H1 (cell line): ENCODE data around the gene LGALS4. TPM values are rescaled to one million over a fixed set of nuclear protein-coding genes. Genes with fewer than 3 reads are reported as not detected.
A peak's percentile ranks its signal among the peaks of the same experiment; 100 is the strongest.

Experiments
- CTCF ChIA-PET: fragments of 300-600 bp; sonication (Branson Sonifier 250); formaldehyde crosslinking; loops from one replicate; lab custom pipeline; 2021; ENCODE audit not compliant: partially characterized antibody; lab: Charles Lee
- POLR2A ChIA-PET: fragments of 300-600 bp; sonication (Branson Sonifier 250); formaldehyde crosslinking; loops from one replicate; lab custom pipeline; 2021; ENCODE audit warnings: inconsistent platforms; ENCODE audit not compliant: partially characterized antibody; lab: Charles Lee
- DNase-seq, 2 experiments: peaks; one replicate each; pipeline versions ENCODE4 v3.0.0 to v3.0.0-alpha.2; 2010 to 2022; ENCODE audit warnings: low spot score in 2 of 2, low read depth in 1 of 2, mixed read lengths in 1 of 2
- FAIRE-seq: peaks from 2 replicates; lab custom pipeline; 2011; peaks lifted over from hg19 to GRCh38; lab: Jason Lieb, UNC
- H2AFZ ChIP-seq: 2 replicates; pipeline ENCODE4 v1.8.1; 2012; ENCODE audit warnings: low read length, inconsistent platforms
- H2AK5ac ChIP-seq: 2 replicates; pipeline ENCODE4 v1.6.1; 2013; ENCODE audit warnings: low read depth, low read length
- H2BK120ac ChIP-seq: replicated peaks from 2 replicates; pipeline ENCODE3; 2013; ENCODE audit warnings: low read depth, low read length, inconsistent platforms
- H2BK12ac ChIP-seq: 2 replicates; pipeline ENCODE4 v1.6.1; 2013; ENCODE audit warnings: low read depth, low read length
- H2BK15ac ChIP-seq: 2 replicates; pipeline ENCODE4 v1.6.1; 2013; ENCODE audit warnings: low read length
- H2BK20ac ChIP-seq: 2 replicates; pipeline ENCODE4 v1.6.1; 2013; ENCODE audit warnings: low read length
- H2BK5ac ChIP-seq: 2 replicates; pipeline ENCODE4 v1.6.1; 2013; ENCODE audit warnings: low read depth, low read length
- H3K14ac ChIP-seq: 2 replicates; pipeline ENCODE4 v1.6.1; 2013; ENCODE audit warnings: inconsistent platforms; ENCODE audit not compliant: insufficient read length
- H3K18ac ChIP-seq: 2 replicates; pipeline ENCODE4 v1.6.1; 2013; ENCODE audit warnings: low read length; ENCODE audit errors: extremely low read depth
- H3K23ac ChIP-seq: 2 replicates; pipeline ENCODE4 v1.6.1; 2013; ENCODE audit warnings: inconsistent platforms; ENCODE audit not compliant: insufficient read length
- H3K23me2 ChIP-seq: 2 replicates; pipeline ENCODE4 v1.6.1; 2013; ENCODE audit warnings: low read depth, low read length
- H3K27ac ChIP-seq: 2 replicates; pipeline ENCODE4 v1.6.1; 2011; ENCODE audit warnings: low read depth, low read length, inconsistent platforms
- H3K27me3 ChIP-seq, 4 experiments: replicated peaks in 1 of 4; 1 replicate in 1 of 4; 2 replicates in 3 of 4; pipeline versions ENCODE4 v1.6.1 to v1.8.1; 2011 to 2013; ENCODE audit warnings: low read length in 3 of 4, mild to moderate bottlenecking in 3 of 4, inconsistent platforms in 2 of 4, mixed read lengths in 2 of 4, moderate library complexity in 1 of 4; ENCODE audit not compliant: control insufficient read depth in 3 of 4, insufficient read depth in 3 of 4; ENCODE audit errors: extremely low read depth in 1 of 4
- H3K36me3 ChIP-seq, 4 experiments: 2 replicates each; pipeline versions ENCODE4 v1.6.1 to v1.8.1; 2011 to 2013; ENCODE audit warnings: mild to moderate bottlenecking in 4 of 4, low read length in 3 of 4, moderate library complexity in 2 of 4, control low read depth in 1 of 4, inconsistent platforms in 1 of 4; ENCODE audit not compliant: insufficient read depth in 4 of 4, control insufficient read depth in 2 of 4
- H3K4ac ChIP-seq: replicated peaks from 2 replicates; pipeline ENCODE3; 2013; ENCODE audit warnings: low read length, low read depth, mixed read lengths, inconsistent platforms; ENCODE audit not compliant: insufficient read length
- H3K4me1 ChIP-seq, 4 experiments: replicated peaks in 1 of 4; 1 replicate in 1 of 4; 2 replicates in 3 of 4; pipeline versions ENCODE4 v1.6.1 to v1.8.1; 2011 to 2013; ENCODE audit warnings: low read length in 3 of 4, inconsistent platforms in 2 of 4, mixed read lengths in 1 of 4; ENCODE audit not compliant: insufficient read depth in 4 of 4, control insufficient read depth in 3 of 4
- H3K4me2 ChIP-seq, 2 experiments: 2 replicates each; pipeline versions ENCODE4 v1.6.1 to v1.8.1; 2011 to 2013; ENCODE audit warnings: low read depth in 2 of 2, low read length in 2 of 2, control low read depth in 1 of 2, inconsistent platforms in 1 of 2, mild to moderate bottlenecking in 1 of 2; ENCODE audit not compliant: insufficient read depth in 1 of 2
- H3K4me3 ChIP-seq, 4 experiments: fragments of 200-600, 300-600 bp in 1 of 4; sonication (generic), shearing (Covaris generic), sonication (Bioruptor Twin) in 1 of 4; 2 replicates each; pipeline versions ENCODE4 v1.5.1 to v1.8.1; 2011 to 2016; ENCODE audit warnings: low read length in 4 of 4, low read depth in 3 of 4, control low read depth in 2 of 4, inconsistent platforms in 2 of 4, mild to moderate bottlenecking in 2 of 4, mixed read lengths in 1 of 4, moderate library complexity in 1 of 4; ENCODE audit not compliant: insufficient read depth in 2 of 4; ENCODE audit errors: extremely low read depth in 1 of 4
- H3K56ac ChIP-seq: replicated peaks from 2 replicates; pipeline ENCODE3; 2013; ENCODE audit warnings: low read depth, mild to moderate bottlenecking, mixed read lengths, low read length, inconsistent platforms; ENCODE audit not compliant: insufficient read length
- H3K79me1 ChIP-seq: 2 replicates; pipeline ENCODE4 v1.6.1; 2013; ENCODE audit warnings: low read depth, low read length, control low read depth
- H3K79me2 ChIP-seq, 2 experiments: 2 replicates each; pipeline versions ENCODE4 v1.6.1 to v1.8.1; 2012 to 2013; ENCODE audit warnings: low read length in 2 of 2, mild to moderate bottlenecking in 2 of 2, inconsistent platforms in 1 of 2; ENCODE audit not compliant: insufficient read depth in 2 of 2, control insufficient read depth in 1 of 2
- H3K9ac ChIP-seq, 4 experiments: replicated peaks in 1 of 4; 1 replicate in 1 of 4; 2 replicates in 3 of 4; pipeline versions ENCODE4 v1.6.1 to v1.8.1; 2011 to 2013; ENCODE audit warnings: low read depth in 3 of 4, low read length in 3 of 4, control low read depth in 2 of 4, mild to moderate bottlenecking in 2 of 4, moderate library complexity in 2 of 4, inconsistent platforms in 1 of 4; ENCODE audit errors: extremely low read depth in 1 of 4
- H3K9me3 ChIP-seq, 2 experiments: 2 replicates each; pipeline versions ENCODE4 v1.6.1 to v1.8.1; 2012 to 2013; ENCODE audit warnings: mild to moderate bottlenecking in 2 of 2, moderate library complexity in 2 of 2, control low read depth in 1 of 2, inconsistent platforms in 1 of 2, low read depth in 1 of 2, low read length in 1 of 2, mixed read lengths in 1 of 2; ENCODE audit not compliant: insufficient read depth in 2 of 2
- H4K20me1 ChIP-seq, 2 experiments: replicated peaks in 1 of 2; 2 replicates each; pipeline versions ENCODE3 to v1.8.1; 2011 to 2013; ENCODE audit warnings: inconsistent platforms in 2 of 2, low read length in 2 of 2, mild to moderate bottlenecking in 1 of 2; ENCODE audit not compliant: insufficient read depth in 2 of 2, control insufficient read depth in 1 of 2
- H4K5ac ChIP-seq: 2 replicates; pipeline ENCODE4 v1.6.1; 2013; ENCODE audit warnings: low read length, low read depth, mixed read lengths, inconsistent platforms; ENCODE audit not compliant: insufficient read length
- H4K8ac ChIP-seq: 2 replicates; pipeline ENCODE4 v1.8.0; 2013; ENCODE audit warnings: mild to moderate bottlenecking, moderate library complexity, low read length, inconsistent platforms; ENCODE audit not compliant: insufficient read depth; ENCODE audit errors: extremely low read depth
- H4K91ac ChIP-seq: replicated peaks from 2 replicates; pipeline ENCODE3; 2013; ENCODE audit warnings: low read length, mixed read lengths, inconsistent platforms; ENCODE audit not compliant: insufficient read length
- CBX5 ChIP-seq: fragments of 300-800, 300-1000 bp; sonication (generic); IDR thresholded peaks from 2 replicates; pipeline ENCODE4 v1.7.1; 2016; ENCODE audit warnings: antibody characterized with exemption, low read length, low read depth
- CEBPB ChIP-seq: IDR thresholded peaks from 2 replicates; pipeline ENCODE4 v1.6.1; 2012; ENCODE audit warnings: low read depth, low read length
- CTBP2 ChIP-seq: IDR thresholded peaks from 2 replicates; pipeline ENCODE4 v1.7.0; 2011; ENCODE audit warnings: borderline replicate concordance, mild to moderate bottlenecking, moderate library complexity, mixed read lengths, low read length; ENCODE audit not compliant: insufficient read depth, insufficient read length
- FOSL1 ChIP-seq: IDR thresholded peaks from 2 replicates; pipeline ENCODE4 v1.6.1; 2011; ENCODE audit warnings: mild to moderate bottlenecking, low read depth, low read length, moderate library complexity; ENCODE audit not compliant: insufficient read depth
- GABPA ChIP-seq: IDR thresholded peaks from 2 replicates; pipeline ENCODE4 v1.6.1; 2011; ENCODE audit warnings: mild to moderate bottlenecking, low read length, moderate library complexity, borderline replicate concordance; ENCODE audit not compliant: insufficient read depth
- HDAC6 ChIP-seq: IDR thresholded peaks from one replicate; pipeline ENCODE4 v1.7.1; 2012; ENCODE audit warnings: low read depth, mild to moderate bottlenecking, inconsistent platforms, low read length, moderate library complexity
- NRF1 ChIP-seq: IDR thresholded peaks from 2 replicates; pipeline ENCODE4 v1.6.1; 2011; ENCODE audit warnings: mild to moderate bottlenecking, low read depth, low read length, improper control_type of control experiment
- POLR2A ChIP-seq, 2 experiments: IDR thresholded peaks; 1 replicate in 1 of 2; 2 replicates in 1 of 2; pipeline ENCODE4 v1.6.1; 2011; ENCODE audit warnings: low read depth in 2 of 2, low read length in 2 of 2, mild to moderate bottlenecking in 2 of 2; ENCODE audit errors: control extremely low read depth in 1 of 2
- RAD21 ChIP-seq, 2 experiments: IDR thresholded peaks in 1 of 2; conservative IDR thresholded peaks in 1 of 2; 2 replicates each; pipeline ENCODE4 v1.6.1; 2011; ENCODE audit warnings: low read depth in 2 of 2, low read length in 2 of 2, improper control_type of control experiment in 1 of 2, inconsistent platforms in 1 of 2, mild to moderate bottlenecking in 1 of 2, moderate library complexity in 1 of 2
- SAP30 ChIP-seq: fragments of 300-600 bp; sonication (generic); IDR thresholded peaks from 2 replicates; pipeline ENCODE4 v1.7.1; 2012; ENCODE audit warnings: low read length, moderate library complexity, mild to moderate bottlenecking, inconsistent platforms; ENCODE audit not compliant: insufficient read depth, insufficient replicate concordance
- SIX5 ChIP-seq: IDR thresholded peaks from 2 replicates; pipeline ENCODE4 v1.6.1; 2011; ENCODE audit warnings: mild to moderate bottlenecking, low read depth, low read length
- TCF12 ChIP-seq: IDR thresholded peaks from 2 replicates; pipeline ENCODE4 v1.6.1; 2011; ENCODE audit warnings: low read depth, mild to moderate bottlenecking, low read length
- WGBS, 2 experiments: shearing (Covaris generic) in 1 of 2; methylation state at CpG; one replicate each; pipeline versions ENCODE4 v1.1.6 to v1.1.7; 2013 to 2015; ENCODE audit warnings: low lambda C conversion rate in 2 of 2, mixed read lengths in 2 of 2, inconsistent platforms in 1 of 2, low coverage in 1 of 2, missing lambda C conversion rate in 1 of 2; ENCODE audit not compliant: insufficient replicate concordance in 2 of 2, insufficient coverage in 1 of 2, insufficient read length in 1 of 2; ENCODE audit errors: extremely low coverage in 1 of 2, missing lambda C conversion rate in 1 of 2; 5-methylcytosine and 5-hydroxymethylcytosine counted together
- polyA plus RNA-seq, 7 experiments: library from polyadenylated mRNA; depleted of rRNA in 3 of 7; stranded (reverse) in 5 of 7; unstranded in 2 of 7; fragments of >200 nt in 5 of 7; fragments of 200-250 nt in 2 of 7; gene quantifications; 1 replicate in 5 of 7; 2 replicates in 1 of 7; 4 replicates in 1 of 7; pipeline versions ENCODE4 v1.2.1 to v1.2.3, GENCODE V29; 2011 to 2013; ENCODE audit warnings: missing spikeins in 2 of 7, mixed read lengths in 2 of 7
- total RNA-seq: library from RNA; stranded (reverse); fragmentation: NEBNext Ultra II Directional; extraction: Animal tissue kit (Norgen Biotek cat#: 25700); gene quantifications from 2 replicates; pipeline ENCODE4 v1.2.1, GENCODE V29; 2021

LGALS4 gene
- total and polyA plus RNA-seq, 2 of the 8 experiments (the other 6 are each of a cell fraction or from before 2014, with no cell fraction given): 0.32 to 0.37 TPM

DNA sequence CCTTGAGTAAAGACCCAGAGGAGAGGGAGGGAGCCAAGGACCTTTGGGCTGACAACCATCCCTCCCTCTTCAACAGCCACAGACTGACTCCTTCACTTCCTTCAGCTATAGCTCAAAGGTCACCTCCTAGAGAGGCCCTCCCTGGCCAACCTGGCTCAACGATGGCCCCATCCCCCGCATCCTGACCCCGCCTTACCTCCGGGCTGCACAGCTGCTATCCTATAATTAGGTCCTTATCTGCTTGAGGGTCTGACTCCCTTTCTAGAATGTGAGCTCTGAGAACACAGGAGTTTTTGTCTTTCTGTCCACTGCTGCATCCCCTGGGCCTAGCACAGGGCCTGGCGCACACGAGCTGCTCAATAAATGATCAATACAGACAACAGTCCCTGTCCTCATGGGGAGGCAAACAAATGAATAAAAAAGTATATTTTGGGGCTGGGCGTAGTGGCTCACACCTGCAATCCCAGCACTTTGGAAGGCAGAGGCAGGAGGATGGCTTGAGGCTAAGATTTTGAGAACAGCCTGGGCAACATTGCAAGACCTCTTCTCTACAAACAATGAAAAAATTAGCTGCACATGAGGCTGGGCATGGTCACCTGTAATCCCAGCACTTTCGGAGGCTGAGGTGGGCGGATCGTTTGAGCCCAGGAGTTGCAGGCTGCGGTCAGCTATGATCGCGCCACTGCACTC is 6.6 kb upstream of the LGALS4 start:
- H2AFZ ChIP-seq: no peak overlapping the region
- DNase-seq: no peak
- H2AK5ac ChIP-seq: no peak overlapping the region
- no peak overlapping the region for H2BK20ac ChIP-seq
- H3K4me3 ChIP-seq: no peak overlapping the region
- no peaks in the 10 kb centered on the region for H3K79me1 ChIP-seq
- H3K4me1 ChIP-seq: no peaks in the 10 kb centered on the region; a peak in 1 of 7 replicates
- H3K4me2 ChIP-seq: no peak overlapping the region
- ChIA-PET CTCF (interaction anchor here (0.6 to 2.2 kb wide), 4 partner anchors 12 to 81 kb away, joined by 3 to 5 read pairs (median 4); partner anchors contain the start of gene ECH1), POLR2A (interaction anchor here (0.5 to 1.7 kb wide), 6 partner anchors 8 to 133 kb away, joined by 3 to 7 read pairs (median 4); partner anchors contain the start of gene CAPN12)
- peaks cover 0 to 9% of the 10 kb centered on the region in 2 experiments; a peak in 1 of 4 replicates for H3K9me3 ChIP-seq
- no peak overlapping the region for H3K18ac ChIP-seq
- no peaks in the 10 kb centered on the region for H3K27me3 ChIP-seq
- H3K27ac ChIP-seq: no peak overlapping the region
- no peak overlapping the region for H3K14ac ChIP-seq
- no peak overlapping the region for H3K23ac ChIP-seq
- no peak overlapping the region for H3K56ac ChIP-seq
- FAIRE-seq: no peak
- no peak overlapping the region for H3K4ac ChIP-seq
- H2BK12ac ChIP-seq: no peak overlapping the region
- H4K8ac ChIP-seq: peak overlapping the region; percentile 64
- peaks cover 0 to 28% (median 11%) of the 10 kb centered on the region in 4 experiments; a peak in 5 of 8 replicates for H3K36me3 ChIP-seq
- H3K9ac ChIP-seq: no peak overlapping the region
- H4K91ac ChIP-seq: no peak overlapping the region
- H3K79me2 ChIP-seq: no peaks in the 10 kb centered on the region
- peaks cover 2 to 5% of the 10 kb centered on the region in 2 experiments for H4K20me1 ChIP-seq
- no peak overlapping the region for H2BK120ac ChIP-seq
- no peak overlapping the region for H2BK5ac ChIP-seq
- WGBS, 2 experiments: 95% methylated on average over 13 of the region's 13 CpGs; no CpG with 5 or more reads in 1 of the 2 experiments
- no peaks in the 10 kb centered on the region for H3K23me2 ChIP-seq
- no peak overlapping the region for H2BK15ac ChIP-seq
- H4K5ac ChIP-seq: no peak overlapping the region
- TF ChIP-seq FOSL1 (no peak), POLR2A (IDR thresholded peaks at IDR 0.05; ENCODE audit: control extremely low read depth in 1 of 2, low read depth in 2 of 2, low read length in 2 of 2) (no peak), SAP30 (no peak), HDAC6 (no peak), CEBPB (no peak), CBX5 (no peak), GABPA (no peak), NRF1 (no peak), RAD21 (IDR thresholded peaks at IDR 0.05 in 1 of 2, conservative IDR thresholded peaks at IDR 0.05 in 1 of 2; ENCODE audit: low read depth in 2 of 2, low read length in 2 of 2) (no peak), SIX5 (no peak), TCF12 (no peak), CTBP2 (no peak)
